Astrocyte of the spinal cord (primary cell): ENCODE results near the gene TLE1.

ENCODE experiments used
- DNase-seq: peaks from one replicate; pipeline ENCODE4 v3.0.0; 2011; ENCODE audit warnings: low read depth, low spot score
- H3K4me3 ChIP-seq: 2 replicates; pipeline ENCODE4 v1.5.1; 2011; ENCODE audit warnings: low read depth, mild to moderate bottlenecking, low read length, moderate library complexity
- CTCF ChIP-seq: IDR thresholded peaks from 2 replicates; pipeline ENCODE4 v1.5.1; 2012; ENCODE audit warnings: low read depth, mild to moderate bottlenecking, low read length, inconsistent platforms
- in situ Hi-C: cut with HindIII; loops from 2 replicates; pipeline ENCODE4 v1.10.0; 2017; ENCODE audit warnings: low sequenced_read_pairs

The TLE1 gene

DNA sequence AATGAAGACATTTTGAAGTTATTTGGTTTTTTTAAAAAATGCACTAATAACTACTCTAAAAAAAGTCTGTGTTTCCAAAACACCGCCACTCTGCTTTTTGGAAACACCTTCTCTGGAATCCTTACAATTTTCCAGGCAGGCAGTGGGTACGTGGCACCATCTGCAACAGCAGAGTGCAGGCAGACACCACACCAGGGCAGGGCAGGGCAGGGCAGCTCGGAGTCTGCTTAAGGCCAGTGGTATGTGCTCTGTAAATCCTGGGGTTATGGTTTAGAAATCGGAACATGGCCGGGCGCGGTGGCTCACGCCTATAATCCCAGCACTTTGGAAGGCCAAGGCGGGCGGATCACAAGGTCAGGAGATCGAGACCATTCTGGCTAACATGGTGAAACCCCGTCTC is 97.6 kb downstream of the TLE1 start:
- no peak overlapping the region for H3K4me3 ChIP-seq
- no peak for TF ChIP-seq CTCF
- no peak for DNase-seq
- in situ Hi-C loops = no loop called here

DNA sequence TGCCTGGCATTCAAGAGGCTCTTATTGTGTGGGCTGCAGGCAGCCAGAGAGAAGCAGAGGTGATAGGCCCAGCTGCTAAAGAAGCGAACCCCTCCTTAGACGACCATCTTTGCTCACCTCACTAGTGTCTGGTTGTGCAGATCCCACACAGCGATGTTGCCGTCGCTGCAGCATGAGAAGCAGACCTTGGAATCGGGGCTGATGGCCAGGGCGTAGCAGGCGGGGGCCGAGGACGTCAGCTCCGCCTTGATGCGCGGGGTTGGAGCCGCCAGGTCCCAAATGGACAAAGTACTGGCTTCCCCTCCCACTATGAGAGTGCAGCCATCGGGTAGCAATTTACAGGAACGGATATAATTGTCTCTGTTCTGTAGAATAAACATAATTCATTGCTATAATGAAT is 98.7 kb downstream of the TLE1 start:
- in situ Hi-C loops = no loop called here
- H3K4me3 ChIP-seq = no peak overlapping the region
- TF ChIP-seq CTCF = no peak
- no peak for DNase-seq

DNA sequence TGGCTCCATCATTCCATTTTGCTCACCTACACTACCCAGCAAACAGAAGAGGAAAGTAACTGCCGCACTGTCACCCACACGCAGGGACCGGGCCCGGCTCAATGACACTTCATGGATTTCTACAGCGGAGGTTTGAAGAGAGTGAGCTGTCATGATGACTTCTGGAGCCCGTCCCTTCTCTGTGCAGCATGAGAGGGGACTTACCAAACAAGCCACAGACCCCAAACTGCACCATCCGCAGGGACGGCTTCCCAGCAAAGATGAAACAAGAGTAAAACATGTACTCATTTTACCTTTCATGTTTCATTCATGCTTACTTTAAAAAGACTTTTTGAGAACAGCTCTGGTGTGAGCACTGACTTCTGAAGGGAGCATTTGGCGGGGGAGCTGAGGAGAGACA is 99.5 kb downstream of the TLE1 start:
- no peak for DNase-seq
- TF ChIP-seq CTCF = no peak
- H3K4me3 ChIP-seq = no peak overlapping the region
- in situ Hi-C loops = no loop called here

DNA sequence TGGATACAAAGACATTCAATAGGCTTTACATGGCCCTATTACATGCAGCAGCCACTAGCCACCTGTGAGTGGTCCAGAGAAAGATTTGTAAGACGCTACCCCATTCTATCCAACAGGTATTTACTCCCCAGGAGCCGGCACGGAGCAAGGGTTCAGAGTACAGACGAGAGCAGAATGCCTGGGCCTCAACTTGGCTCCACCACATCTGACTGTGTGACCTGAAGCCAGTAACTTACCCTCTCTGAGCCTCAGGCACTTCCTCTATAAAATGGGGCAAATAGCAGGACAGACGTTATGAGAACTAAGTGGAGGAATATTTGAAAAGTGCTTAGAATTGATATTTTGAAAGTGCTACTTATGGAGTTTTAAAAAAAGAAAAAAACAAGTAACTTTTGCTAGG is 100.0 kb downstream of the TLE1 start:
- TF ChIP-seq CTCF = no peak
- in situ Hi-C loops = no loop called here
- no peak for DNase-seq
- H3K4me3 ChIP-seq = no peak overlapping the region

GRCh38 chr9:81588148-81588871 is 101.0 kb downstream of the TLE1 start:
- peak; percentile 76 for DNase-seq
- no peak overlapping the region for H3K4me3 ChIP-seq
- in situ Hi-C loops = no loop called here
- TF ChIP-seq CTCF = no peak

DNA sequence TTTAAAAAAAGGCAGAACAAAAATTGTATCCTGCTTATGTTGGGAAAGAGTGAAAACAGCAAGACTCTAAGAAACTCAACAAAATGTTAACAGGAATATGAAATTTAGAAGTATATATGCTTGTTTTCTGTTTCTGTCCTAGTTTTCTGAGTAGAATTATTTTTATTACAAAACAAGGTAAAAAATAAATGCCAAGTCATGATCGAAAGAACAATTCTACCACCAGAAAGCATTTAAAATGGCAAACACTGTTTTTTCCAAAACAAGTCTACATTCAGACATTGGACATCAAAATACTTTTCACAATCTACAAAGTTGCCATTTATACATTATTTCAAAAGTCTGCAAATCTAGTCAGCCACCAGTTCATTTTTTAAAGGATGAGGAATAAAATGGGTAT is 102.6 kb downstream of the TLE1 start:
- DNase-seq = no peak
- TF ChIP-seq CTCF = no peak
- in situ Hi-C loops = no loop called here
- no peak overlapping the region for H3K4me3 ChIP-seq
